ENCODE measurements around the gene NOB1.

The NOB1 gene

DNA sequence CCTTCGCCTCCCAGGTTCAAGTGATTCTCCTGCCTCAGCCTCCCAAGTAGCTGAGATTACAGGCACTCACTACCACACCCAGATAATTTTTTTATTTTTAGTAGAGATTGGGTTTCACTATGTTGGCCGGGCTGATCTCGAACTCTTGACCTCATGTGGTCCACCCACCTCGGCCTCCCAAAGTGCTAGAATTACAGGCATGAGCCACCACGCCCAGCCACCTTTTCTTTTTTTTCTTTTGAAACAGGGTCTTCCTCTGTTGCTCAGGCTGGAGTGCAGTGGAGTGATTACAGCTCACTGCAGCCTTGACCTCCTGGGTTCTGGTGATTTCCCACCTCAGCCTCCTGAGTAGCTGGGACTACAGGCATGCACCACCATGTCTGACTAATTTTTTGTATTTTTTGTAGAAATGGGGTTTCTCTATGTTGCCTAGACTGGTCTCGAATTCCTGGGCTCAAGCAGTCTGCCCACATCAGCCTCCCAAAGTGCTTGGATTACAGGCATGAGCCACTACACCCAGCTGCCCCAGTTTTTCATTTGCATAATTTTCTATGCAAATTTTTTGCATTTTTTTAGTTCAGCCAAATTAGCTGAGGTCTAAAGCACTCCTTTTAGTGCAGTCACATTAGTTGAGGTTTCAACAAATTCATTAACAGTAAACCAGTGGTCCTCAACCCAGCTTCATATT is 18.7 kb upstream of the NOB1 start:
- no peak overlapping the region for H3K4me3 ChIP-seq (ENCODE audit: low read length)
- DNase-seq (ENCODE audit: low read depth): no peak
- TF ChIP-seq, protein P1, sequence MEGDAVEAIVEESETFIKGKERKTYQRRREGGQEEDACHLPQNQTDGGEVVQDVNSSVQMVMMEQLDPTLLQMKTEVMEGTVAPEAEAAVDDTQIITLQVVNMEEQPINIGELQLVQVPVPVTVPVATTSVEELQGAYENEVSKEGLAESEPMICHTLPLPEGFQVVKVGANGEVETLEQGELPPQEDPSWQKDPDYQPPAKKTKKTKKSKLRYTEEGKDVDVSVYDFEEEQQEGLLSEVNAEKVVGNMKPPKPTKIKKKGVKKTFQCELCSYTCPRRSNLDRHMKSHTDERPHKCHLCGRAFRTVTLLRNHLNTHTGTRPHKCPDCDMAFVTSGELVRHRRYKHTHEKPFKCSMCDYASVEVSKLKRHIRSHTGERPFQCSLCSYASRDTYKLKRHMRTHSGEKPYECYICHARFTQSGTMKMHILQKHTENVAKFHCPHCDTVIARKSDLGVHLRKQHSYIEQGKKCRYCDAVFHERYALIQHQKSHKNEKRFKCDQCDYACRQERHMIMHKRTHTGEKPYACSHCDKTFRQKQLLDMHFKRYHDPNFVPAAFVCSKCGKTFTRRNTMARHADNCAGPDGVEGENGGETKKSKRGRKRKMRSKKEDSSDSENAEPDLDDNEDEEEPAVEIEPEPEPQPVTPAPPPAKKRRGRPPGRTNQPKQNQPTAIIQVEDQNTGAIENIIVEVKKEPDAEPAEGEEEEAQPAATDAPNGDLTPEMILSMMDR (conservative IDR thresholded peaks at IDR 0.05; ENCODE audit: low read depth, low read length): no peak

DNA sequence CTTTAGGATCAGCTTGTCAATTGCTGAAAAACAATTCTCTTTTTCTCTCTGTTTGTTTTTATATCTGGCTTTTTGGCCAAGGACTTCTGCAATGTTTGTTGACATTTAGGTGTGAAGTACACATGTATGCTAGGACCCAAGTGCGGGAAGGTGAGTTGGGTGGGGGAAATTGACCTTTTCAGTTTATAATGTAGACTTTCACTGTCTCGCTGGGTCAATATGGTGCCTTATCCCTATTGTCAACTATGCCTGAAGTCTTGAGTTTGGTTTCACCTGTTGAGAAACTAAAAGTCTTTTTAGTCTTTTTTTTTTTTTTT is 16.9 kb upstream of the NOB1 start:
- no peak for DNase-seq (ENCODE audit: low read depth)
- H3K4me3 ChIP-seq (ENCODE audit: low read length): no peak overlapping the region
- TF ChIP-seq, protein P1 (conservative IDR thresholded peaks at IDR 0.05; ENCODE audit: low read depth, low read length): no peak

DNA sequence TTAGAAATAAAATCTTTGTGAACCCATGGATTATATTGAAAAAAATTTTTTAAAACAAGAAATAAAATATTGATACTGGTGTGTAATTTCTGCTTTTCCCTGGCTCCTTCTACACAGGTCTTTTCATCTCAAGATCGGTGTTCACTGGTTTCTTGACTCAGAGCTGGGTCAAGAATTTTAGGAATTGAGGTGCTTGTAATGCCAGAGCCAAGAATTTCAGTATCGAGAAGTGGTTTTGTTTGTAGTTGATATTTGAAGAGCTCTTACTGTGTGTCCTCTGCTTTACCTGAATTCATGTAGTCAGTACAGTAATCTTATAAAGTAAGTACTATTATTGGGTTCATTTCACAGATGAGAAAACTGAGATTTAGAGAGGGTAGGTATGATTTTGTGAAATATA is 14.7 kb upstream of the NOB1 start:
- TF ChIP-seq, protein P1 (conservative IDR thresholded peaks at IDR 0.05; ENCODE audit: low read depth, low read length): no peak
- no peak for DNase-seq (ENCODE audit: low read depth)
- H3K4me3 ChIP-seq (ENCODE audit: low read length): no peak overlapping the region

DNA sequence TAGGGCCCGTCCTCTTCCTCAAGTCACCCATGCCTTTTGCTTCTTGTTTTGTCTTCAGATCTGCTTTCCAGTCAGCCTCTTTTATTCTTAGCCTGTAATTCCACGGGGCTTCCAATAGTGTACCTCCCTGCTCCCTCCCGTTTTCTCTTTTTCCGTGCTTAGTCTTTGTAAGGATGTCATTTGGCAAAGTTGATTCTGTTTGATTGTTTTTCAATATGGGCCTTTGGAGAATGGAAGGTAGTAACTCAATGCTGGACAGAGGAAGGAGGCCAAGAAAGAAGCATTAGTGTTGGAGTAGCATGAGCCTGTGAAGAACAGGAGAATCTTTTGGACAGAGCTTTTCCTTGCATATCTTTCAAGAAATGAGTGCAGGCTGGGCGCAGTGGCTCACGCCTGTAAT is 13.9 kb upstream of the NOB1 start:
- TF ChIP-seq, protein P1 (conservative IDR thresholded peaks at IDR 0.05; ENCODE audit: low read depth, low read length): no peak
- no peak for DNase-seq (ENCODE audit: low read depth)
- H3K4me3 ChIP-seq (ENCODE audit: low read length): no peak overlapping the region

DNA sequence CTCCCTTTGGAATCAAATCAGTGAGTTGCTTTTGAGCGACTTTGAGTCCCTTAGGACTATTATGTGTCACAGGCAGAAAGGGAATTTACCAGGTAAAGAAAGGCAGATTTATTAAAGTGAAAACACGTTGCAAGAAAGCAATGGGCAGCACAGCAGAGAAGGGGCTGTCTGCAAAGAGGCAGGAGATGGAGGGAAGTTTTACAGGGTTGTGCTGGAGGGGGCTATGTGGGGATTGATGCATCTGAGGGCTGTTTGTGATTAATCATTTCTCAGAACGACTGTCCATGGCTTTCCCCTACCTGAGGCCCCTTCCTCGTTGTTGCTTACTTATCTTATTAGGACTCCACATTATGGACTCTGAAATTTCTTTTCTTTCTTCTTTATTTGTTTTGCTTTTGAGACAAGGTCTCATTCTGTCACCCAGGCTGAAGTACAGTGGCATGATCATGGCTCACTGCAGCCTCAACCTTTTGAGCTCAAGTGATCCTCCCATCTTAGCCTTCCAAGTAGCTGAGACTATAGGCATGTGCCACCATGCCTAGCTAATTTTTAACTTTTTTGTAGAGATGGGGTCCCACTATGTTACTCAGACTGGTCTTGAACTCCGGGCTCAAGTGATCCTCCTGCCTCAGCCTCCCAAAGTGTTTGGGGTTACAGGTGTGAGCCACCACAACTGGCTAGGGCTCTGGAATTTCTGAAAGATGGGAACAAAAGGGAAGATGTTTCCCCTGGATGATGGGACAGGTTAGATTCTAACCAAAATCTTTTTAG is 12.9 kb upstream of the NOB1 start:
- no peak overlapping the region for H3K4me3 ChIP-seq (ENCODE audit: low read length)
- TF ChIP-seq, protein P1 (conservative IDR thresholded peaks at IDR 0.05; ENCODE audit: low read depth, low read length): no peak
- DNase-seq (ENCODE audit: low read depth): no peak

DNA sequence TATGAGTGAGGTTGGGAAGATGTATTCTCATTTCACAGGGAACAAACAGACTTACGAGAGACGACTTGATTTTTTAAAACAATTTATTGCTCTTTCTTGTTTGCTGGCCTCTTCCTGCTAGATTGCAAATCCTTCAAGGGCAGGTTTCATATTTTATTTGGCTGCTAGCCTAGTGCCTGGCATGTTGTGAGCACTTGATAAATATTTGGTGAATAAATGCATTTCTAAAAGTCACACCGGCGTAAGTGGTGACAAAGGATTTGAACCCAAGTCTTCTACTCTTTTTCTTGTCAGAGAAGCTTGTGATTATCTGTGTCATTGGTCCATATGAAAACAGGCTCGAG is 8.8 kb upstream of the NOB1 start:
- TF ChIP-seq, protein P1 (conservative IDR thresholded peaks at IDR 0.05; ENCODE audit: low read depth, low read length): no peak
- no peak overlapping the region for H3K4me3 ChIP-seq (ENCODE audit: low read length)
- no peak for DNase-seq (ENCODE audit: low read depth)
